ENCODE results near the gene ERCC8.
A peak's percentile ranks its signal among the peaks of the same experiment; 100 is the strongest.
"Not testable (repeated sequence)": the region's sequence is repeated elsewhere in the genome, so short reads cannot be mapped to it uniquely, and the experiment has no call there.

ERCC8 gene, protein sequence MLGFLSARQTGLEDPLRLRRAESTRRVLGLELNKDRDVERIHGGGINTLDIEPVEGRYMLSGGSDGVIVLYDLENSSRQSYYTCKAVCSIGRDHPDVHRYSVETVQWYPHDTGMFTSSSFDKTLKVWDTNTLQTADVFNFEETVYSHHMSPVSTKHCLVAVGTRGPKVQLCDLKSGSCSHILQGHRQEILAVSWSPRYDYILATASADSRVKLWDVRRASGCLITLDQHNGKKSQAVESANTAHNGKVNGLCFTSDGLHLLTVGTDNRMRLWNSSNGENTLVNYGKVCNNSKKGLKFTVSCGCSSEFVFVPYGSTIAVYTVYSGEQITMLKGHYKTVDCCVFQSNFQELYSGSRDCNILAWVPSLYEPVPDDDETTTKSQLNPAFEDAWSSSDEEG

GRCh38 chr5:60944904-60945812 is at the start of gene ERCC8, which contains the start of gene NDUFAF2:
Gene ERCC8 (minus strand): TSS chr5:60945070. CDS start chr5:60945008, 62 bp downstream.
Gene NDUFAF2 (plus strand): TSS chr5:60945205. CDS start chr5:60945256, 51 bp downstream.
- DNase-seq: peak; percentile 95

DNA sequence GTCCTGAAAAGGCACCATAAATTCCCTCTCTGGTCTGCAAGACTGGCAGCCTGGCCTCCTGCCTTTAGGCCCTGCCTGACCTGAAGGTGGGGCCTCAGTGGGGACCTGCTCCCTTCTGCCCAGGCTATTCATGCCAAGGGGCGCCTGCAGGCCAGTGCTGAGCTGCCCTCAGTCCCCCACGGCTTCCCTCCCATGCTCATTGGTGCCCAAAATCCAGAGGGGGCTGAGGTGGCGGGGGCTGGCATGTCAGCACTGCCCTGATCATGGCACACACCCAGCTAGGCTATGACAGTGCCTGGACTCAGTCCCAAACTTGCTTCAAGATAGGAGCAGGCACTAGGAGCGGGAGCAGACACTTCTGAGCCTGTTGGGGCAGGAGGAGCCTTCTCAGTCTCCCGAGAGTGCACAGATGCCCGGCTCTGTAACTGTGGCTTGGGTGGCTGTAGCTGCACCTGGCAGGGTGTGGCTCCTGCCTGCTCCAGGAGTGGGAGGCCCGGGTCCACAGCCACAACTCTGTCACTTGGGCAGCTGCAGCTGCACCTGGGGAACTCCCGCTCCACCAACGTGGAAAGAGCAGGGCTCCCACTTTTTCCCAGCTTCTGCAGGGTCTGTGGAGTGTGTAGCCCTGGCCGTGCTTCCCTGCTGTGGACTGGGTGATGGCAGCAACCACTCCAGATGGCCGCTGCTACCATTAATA is 49.2 kb upstream of the ERCC8 start:
- no peak for DNase-seq

DNA sequence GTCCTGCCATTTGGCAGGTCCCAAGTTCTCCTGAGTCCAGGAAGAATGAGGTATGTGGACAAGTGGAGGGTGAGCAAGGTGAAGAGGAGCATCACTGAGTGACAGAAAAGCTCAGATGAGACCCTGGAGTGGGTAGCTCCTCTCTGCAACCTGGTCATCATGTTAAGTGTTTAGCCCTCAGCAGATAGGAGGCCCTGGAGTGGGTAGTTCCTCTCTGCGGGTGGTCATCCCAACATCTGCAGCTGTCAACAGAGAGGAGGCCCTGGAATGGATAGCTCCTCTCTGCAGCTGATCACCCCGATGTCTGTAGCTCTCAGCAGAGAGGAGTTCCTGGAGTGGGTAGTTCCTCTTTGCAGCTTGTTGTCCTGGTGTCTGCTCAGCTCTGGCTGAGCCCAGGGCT is 48.6 kb upstream of the ERCC8 start:
- DNase-seq: peak; percentile 21

DNA sequence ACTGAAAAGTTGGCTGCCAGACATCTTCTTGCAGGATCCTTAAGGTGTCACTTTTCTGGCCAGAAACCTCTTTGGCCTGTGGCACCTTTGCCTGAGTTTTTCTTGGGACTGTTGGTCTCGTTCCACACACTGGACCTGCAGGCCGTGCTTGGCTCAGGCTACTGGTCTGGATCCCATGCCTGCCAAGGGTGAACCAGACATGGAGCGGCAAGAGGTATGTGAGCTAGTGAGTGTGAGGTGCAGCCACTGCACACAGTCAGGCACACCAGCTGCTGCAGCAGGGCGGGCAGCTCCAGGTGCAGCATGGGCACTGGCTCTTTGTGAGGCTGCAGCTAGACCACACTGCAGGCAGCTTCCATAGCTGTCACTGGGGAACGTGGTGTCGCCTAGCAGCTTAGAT is 48.0 kb upstream of the ERCC8 start:
- no peak for DNase-seq

DNA sequence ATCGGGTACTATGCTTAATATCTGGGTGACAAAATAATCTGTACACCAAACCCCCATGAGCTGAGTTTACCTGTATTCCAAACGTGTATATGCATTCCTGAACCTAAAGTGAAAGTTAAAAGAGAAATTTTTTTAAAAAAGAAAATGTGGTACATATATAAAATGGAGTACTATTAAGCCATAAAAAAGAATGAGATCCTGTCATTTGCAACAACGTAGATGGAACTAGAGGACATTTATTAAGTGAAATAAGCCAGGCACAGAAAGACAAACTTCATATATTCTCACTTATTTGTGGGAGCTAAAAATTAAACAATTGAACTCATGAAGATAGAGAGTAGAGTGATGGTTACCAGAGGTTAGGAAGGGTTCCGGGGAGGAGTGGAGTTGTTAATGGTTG is 44.9 kb upstream of the ERCC8 start:
- no peak for DNase-seq

GRCh38 chr5:60982127-60982526 is 37.3 kb upstream of the ERCC8 start:
- DNase-seq: not testable (repeated sequence)

DNA sequence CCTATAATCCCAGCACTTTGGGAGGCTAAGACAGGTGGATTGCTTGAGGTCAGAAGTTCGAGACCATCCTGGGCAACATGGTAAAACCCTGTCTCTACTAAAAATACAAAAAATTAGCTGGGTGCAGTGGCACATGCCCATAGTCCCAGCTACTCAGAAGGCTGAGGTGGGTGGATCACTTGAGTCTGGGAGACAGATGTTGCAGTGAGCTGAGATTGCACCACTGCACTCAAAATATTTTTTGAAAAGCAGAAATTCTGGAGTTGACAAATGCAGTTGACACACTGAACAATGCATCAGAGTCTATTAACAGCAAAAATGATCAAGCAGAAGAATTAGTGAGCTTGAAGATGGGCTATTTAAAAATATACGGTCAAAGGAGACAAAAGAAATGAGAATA is 35.6 kb upstream of the ERCC8 start:
- DNase-seq: no peak

DNA sequence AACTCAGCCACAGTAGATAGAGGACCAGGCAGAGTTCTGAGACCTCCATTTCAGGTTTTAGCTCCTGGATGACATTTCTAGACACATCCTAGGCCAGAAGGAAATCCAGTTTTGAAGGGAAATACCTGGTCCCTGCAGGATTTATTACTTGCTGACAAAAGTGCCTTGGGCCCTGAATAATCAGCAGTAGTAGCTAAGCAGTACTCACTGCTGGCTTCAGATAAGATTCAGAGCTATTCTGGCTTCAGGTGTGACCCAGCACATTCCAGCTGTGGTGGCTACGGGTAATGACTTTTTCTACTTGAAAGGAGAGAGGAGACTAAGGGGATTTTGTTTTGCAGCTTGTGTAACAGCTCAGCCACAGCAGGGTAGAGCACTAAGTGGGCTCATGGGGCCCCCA is 34.1 kb upstream of the ERCC8 start:
- DNase-seq: no peak

DNA sequence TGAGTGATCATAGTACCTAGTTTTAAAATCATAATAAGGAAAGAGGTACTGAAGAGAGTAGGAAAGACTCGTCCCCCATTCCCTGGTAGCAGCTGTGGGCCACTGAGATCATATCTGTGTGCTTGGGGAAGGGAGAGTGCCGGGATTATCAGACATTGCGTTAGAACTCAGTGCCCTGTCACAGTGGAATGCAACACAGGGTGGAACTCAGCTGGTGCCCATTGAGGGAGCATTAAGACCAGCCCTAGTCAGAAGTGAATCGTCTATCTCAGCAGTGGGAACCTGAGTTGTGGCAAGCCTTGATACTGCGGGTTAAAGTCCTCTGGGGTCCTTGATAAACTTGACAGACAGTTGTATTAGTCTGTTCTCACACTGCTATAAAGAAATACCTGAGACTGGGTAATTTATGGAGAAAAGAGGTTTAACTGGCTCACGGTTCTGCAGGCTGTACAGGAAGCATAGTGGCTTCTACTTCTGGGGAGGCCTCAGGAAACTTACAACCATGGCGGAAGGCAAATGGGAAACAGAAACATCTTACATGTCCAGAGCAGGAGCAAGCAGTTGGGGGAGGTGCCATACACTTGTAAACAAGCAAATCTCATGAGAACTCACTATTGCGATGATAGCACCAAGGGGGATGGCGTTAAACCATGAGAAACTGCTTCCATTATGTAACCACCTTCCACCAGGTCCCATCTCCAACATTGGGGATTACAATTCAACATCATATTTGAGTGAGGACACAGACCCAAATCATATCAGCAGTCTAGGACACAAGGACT is 33.3 kb upstream of the ERCC8 start:
- DNase-seq: no peak

DNA sequence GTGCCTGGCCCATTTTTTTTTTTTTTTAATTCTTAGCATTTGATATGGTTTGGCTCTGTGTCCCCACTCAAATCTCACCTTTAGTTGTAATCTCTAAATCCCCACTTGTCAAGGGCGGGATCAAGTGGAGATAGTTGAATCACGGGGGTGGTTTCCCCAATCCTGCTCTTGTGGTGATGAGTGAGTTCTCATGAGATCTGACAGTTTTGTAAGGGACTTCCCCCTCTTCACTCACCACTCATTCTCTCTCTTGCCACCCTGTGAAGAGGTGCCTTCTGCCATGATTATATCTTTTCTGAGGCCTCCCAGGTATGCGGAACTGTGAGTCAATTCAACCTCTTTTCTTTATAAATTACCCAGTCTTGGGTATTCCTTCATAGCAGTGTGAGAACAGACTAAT is 27.4 kb upstream of the ERCC8 start:
- no peak for DNase-seq

DNA sequence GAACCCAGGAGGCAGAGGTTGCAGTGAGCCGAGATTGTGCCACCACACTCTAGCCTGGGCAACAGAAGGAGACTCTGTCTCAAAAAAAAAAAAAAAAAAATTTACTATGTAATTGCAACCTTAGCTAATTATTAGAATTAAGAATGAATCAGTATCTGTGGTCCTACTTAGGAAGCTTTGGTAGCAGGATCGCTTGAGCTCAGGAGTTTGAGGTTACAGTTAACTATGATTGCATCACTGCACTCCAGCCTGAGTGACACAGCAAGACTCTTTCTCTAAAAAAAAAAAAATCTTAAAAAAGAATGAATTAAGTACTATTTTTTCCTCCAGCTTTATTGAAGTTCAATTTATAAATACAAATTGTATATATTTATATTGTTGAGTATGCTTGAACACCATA is 16.8 kb upstream of the ERCC8 start:
- DNase-seq: no peak

- peak; percentile 48 for DNase-seq
Observed at GRCh38 chr5:60960591-60960990, 15.7 kb upstream of the ERCC8 start.

DNA sequence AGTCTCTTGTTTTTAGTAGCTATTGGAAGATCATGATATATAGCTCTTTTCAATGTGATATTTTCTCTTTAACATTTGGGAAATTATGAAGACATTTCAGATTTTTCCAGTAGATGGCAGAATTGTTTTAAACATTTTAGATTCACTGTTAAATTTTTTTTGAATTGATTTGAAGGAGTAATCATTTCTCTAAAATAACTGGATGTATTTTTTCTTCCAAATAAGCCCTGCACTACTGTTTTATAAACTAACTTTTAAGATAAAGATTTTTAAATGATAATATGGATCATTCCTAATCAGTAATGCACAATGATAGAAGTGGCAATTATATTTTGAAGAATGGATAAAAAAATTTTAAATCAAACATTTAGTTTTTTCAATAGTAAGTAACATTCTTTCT is 14.3 kb upstream of the ERCC8 start:
- DNase-seq: peak; percentile 48

GRCh38 chr5:60958712-60959111 is 13.8 kb upstream of the ERCC8 start:
- DNase-seq: no peak

DNA sequence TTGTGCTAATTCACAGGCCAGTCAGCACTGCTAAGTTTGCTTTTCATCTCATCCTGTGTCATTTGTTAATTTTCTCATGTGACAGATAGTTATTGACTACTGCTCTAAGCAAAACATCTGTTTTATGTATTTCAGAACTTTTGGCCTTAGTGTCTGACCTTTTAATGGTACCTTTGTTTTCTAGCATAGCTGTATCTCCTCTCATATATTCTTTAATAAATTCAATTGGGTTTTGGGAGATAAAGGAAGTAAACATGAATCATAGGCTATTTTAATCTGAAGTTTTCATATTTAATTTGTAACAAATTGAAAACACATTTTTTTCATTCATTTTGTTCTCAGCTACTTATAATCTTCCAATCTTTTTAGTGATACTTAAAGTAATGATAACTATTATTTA is 13.2 kb upstream of the ERCC8 start:
- DNase-seq: no peak

DNA sequence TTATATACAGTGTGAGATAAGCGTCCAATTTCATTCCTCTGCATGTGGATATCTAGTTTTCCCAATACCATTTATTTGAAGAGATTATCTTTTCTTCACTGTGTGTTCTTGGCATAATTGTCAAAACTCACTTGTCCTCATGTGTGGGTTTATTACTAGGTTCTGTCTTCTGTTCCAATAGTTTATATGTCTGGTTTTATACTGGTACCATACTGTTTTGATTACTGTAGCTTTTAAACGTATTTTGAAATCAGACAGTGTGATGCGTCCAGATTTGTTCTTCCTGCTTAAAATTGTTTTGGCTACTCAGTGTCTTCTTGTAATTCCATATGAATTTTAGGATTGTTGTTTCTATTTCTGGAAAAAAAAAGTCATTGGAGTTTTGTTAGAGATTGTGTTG is 10.4 kb upstream of the ERCC8 start:
- DNase-seq: no peak

GRCh38 chr5:60948738-60949137 is 3.9 kb upstream of the ERCC8 start:
- no peak for DNase-seq

DNA sequence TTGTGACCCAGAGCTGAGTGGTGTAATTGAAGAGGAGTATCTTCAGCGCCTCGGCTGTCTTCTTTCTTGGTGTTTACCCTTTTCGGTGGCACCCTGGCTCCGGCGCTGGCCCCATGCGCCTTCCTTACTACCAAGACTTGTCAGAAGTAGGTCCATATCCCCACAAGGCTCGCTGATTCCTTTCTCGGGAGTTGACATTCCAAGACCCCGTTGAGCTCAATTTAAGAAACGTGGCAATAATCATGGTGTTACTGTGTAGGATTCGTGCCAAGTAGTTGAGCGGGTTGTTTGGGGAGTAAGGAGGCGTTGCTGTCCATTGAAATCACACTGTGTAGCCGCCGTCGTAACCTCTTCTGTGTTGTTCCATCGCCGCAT is 930 bp upstream of the ERCC8 start:
- DNase-seq: peak; percentile 68

DNA sequence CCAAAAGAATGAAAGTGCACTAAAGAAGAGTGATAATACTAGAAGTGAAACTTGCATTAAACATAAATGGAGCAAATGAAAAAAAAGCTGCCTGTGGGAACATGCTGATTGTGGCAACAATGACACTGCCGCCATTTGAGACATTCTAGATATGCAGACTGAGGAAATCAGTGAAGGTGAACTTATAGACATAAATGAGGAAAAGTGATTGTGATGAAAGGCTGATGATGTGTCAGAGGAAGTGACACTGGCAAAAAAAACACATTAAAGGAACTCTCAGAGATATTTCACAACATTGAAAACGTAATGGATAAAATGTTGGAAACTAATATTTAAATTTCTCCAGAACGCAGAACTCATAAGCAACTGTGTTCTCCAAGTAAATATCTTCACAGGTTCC is 1.2 kb downstream of the ERCC8 start:
- DNase-seq: no peak

DNA sequence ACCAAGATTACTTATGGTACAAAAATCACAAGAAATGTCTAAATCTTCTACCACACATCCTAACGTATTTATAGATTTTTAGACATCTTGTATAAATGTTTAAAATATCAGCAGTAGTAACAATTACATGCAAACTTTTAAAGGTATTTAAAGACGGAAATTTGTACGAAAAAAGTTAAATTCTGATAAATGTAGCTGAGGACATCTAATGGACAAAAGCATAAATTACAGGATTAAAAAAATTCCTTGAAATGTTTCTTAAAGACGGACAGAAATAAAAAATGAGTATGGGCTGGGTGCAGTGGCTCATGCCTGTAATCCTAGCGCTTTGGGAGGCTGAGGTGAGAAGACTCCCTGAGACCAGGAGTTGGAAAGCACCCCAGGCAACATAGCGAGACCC is 15.8 kb downstream of the ERCC8 start:
- DNase-seq: peak; percentile 14

- DNase-seq: no peak
Observed at GRCh38 chr5:60927450-60927849, 17.4 kb downstream of the ERCC8 start.

GRCh38 chr5:60918466-60918865 is 26.4 kb downstream of the ERCC8 start:
- no peak for DNase-seq

DNA sequence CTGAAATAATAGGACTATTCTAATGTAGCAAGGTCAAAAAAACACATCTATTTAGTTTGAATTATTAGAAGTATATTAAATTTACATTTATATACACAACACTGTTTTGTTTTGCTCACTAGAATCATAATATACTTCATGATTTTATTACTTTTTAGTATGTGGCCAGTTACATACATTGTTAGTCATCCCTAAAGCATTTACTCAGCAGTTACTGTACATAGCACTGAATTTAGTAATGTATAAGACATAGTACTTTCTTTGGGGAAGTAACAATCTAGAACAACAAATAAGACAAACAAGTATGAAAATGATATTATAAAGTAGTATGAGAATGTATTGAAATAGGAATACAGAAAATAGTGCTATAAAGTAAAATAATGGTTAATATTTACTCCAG is 28.2 kb downstream of the ERCC8 start:
- no peak for DNase-seq

Data from DMS53 (cell line).